K562 (cell line): ENCODE data around the gene NAGLU. TPM values are rescaled to one million over a fixed set of nuclear protein-coding genes. Genes with fewer than 3 reads are reported as not detected.
A peak's percentile ranks its signal among the peaks of the same experiment; 100 is the strongest.

Experiments used
- AFF1 ChIP-seq, 2 experiments: fragments of 450-650 bp; IDR thresholded peaks; 2 replicates each; pipeline ENCODE4 v1.6.1; 2018; ENCODE audit warnings: mild to moderate bottlenecking in 2 of 2, low read depth in 1 of 2; ENCODE audit not compliant: partially characterized antibody in 2 of 2
- BCOR ChIP-seq: fragments of 450-650 bp; IDR thresholded peaks from 2 replicates; pipeline ENCODE4 v1.6.1; 2016
- CXXC5 ChIP-seq: fragments of 250-450 bp; sonication (Bioruptor Pico); IDR thresholded peaks from 2 replicates; pipeline ENCODE4 v1.8.0; 2022; ENCODE audit warnings: inconsistent platforms, mild to moderate bottlenecking, moderate library complexity
- HDAC3 ChIP-seq: fragments of 450-650 bp; IDR thresholded peaks from 2 replicates; pipeline ENCODE4 v1.6.1; 2018; ENCODE audit warnings: borderline replicate concordance, mild to moderate bottlenecking, moderate library complexity; ENCODE audit not compliant: partially characterized antibody
- HIVEP1 ChIP-seq: fragments of 250-450 bp; sonication (Bioruptor Pico); IDR thresholded peaks from 2 replicates; pipeline ENCODE4 v1.4.0; 2020; ENCODE audit warnings: mild to moderate bottlenecking
- HMGXB4 ChIP-seq: sonication (generic); formaldehyde crosslinking; IDR thresholded peaks from 2 replicates; pipeline ENCODE4 v1.8.1; 2023; ENCODE audit warnings: mild to moderate bottlenecking, missing genetic modification reagents
- KDM1A ChIP-seq, 2 experiments: fragments of 450-650 bp; IDR thresholded peaks; 2 replicates each; pipeline ENCODE4 v1.6.1; 2016; ENCODE audit warnings: mild to moderate bottlenecking in 2 of 2
- LCOR ChIP-seq: sonication (generic); formaldehyde crosslinking; IDR thresholded peaks from 2 replicates; pipeline ENCODE4 v1.8.0; 2022; ENCODE audit warnings: mild to moderate bottlenecking, missing genetic modification reagents
- MAX ChIP-seq: sonication (generic); formaldehyde crosslinking; IDR thresholded peaks from 2 replicates; pipeline ENCODE4 v1.9.0; 2022; ENCODE audit warnings: mild to moderate bottlenecking, missing genetic modification reagents
- MEF2D ChIP-seq: conservative IDR thresholded peaks from 2 replicates; pipeline ENCODE4 v1.6.1; 2016; ENCODE audit warnings: low read depth, missing genetic modification characterization, missing compliant biosample characterization
- MIER1 ChIP-seq: fragments of 450-650 bp; IDR thresholded peaks from 2 replicates; pipeline ENCODE4 v1.6.1; 2016; ENCODE audit warnings: antibody characterized with exemption, mild to moderate bottlenecking, low read depth
- NFIX ChIP-seq: fragments of 250-450 bp; sonication (Bioruptor Pico); IDR thresholded peaks from 2 replicates; pipeline ENCODE4 v1.4.0; 2020; ENCODE audit warnings: low read depth, mild to moderate bottlenecking, moderate library complexity
- RBBP5 ChIP-seq: fragments of 200-600 bp; sonication (generic); IDR thresholded peaks from 2 replicates; pipeline ENCODE4 v1.6.1; 2012; ENCODE audit warnings: borderline replicate concordance, mild to moderate bottlenecking, low read length, control low read depth, inconsistent platforms; ENCODE audit not compliant: insufficient read depth, poor library complexity, severe bottlenecking
- SAP30 ChIP-seq: fragments of 200-600 bp; sonication (generic); IDR thresholded peaks from 2 replicates; pipeline ENCODE4 v1.6.1; 2012; ENCODE audit warnings: borderline replicate concordance, low read depth, mild to moderate bottlenecking, moderate library complexity, low read length, control low read depth, inconsistent platforms; ENCODE audit not compliant: insufficient read depth, poor library complexity, severe bottlenecking
- SIX5 ChIP-seq, 2 experiments: IDR thresholded peaks; 2 replicates each; pipeline ENCODE4 v1.6.1; 2011; ENCODE audit warnings: low read length in 2 of 2, borderline replicate concordance in 1 of 2, low read depth in 1 of 2, mild to moderate bottlenecking in 1 of 2, moderate library complexity in 1 of 2; ENCODE audit not compliant: insufficient read depth in 1 of 2
- SMARCA5 ChIP-seq: fragments of 450-650 bp; IDR thresholded peaks from 2 replicates; pipeline ENCODE4 v1.6.1; 2016
- SMARCE1 ChIP-seq: fragments of 450-650 bp; IDR thresholded peaks from 2 replicates; pipeline ENCODE4 v1.7.1; 2016; ENCODE audit warnings: mild to moderate bottlenecking
- SMC3 ChIP-seq: conservative IDR thresholded peaks from 2 replicates; pipeline ENCODE4 v1.6.1; 2011; ENCODE audit warnings: low read depth, low read length, improper control_type of control experiment; ENCODE audit not compliant: insufficient read depth
- SRF ChIP-seq, 2 experiments: fragments of 250-450, 450-650 bp in 1 of 2; sonication (Bioruptor Pico) in 1 of 2; sonication (generic) in 1 of 2; formaldehyde crosslinking; IDR thresholded peaks; 2 replicates each; pipeline versions ENCODE4 v1.5.0 to v1.5.1; 2020 to 2022; ENCODE audit warnings: mild to moderate bottlenecking in 1 of 2, missing genetic modification reagents in 1 of 2
- ZFP36 ChIP-seq: fragments of 150-350 bp; IDR thresholded peaks from 2 replicates; pipeline ENCODE4 v1.6.1; 2018; ENCODE audit warnings: low read length, low read depth; ENCODE audit not compliant: partially characterized antibody
- ZNF124 ChIP-seq: sonication (generic); formaldehyde crosslinking; IDR thresholded peaks from 2 replicates; pipeline ENCODE4 v1.8.1; 2022; ENCODE audit warnings: missing genetic modification reagents
- ZNF197 ChIP-seq: fragments of 200-800 bp; sonication (Bioruptor generic); IDR thresholded peaks from 2 replicates; pipeline ENCODE4 v1.6.1; 2016; ENCODE audit warnings: low read depth, missing genetic modification characterization, missing compliant biosample characterization
- ZNF644 ChIP-seq: fragments of 200-800 bp; sonication (Bioruptor generic); IDR thresholded peaks from 2 replicates; pipeline ENCODE4 v1.6.1; 2016; ENCODE audit warnings: low read depth, missing genetic modification characterization, missing compliant biosample characterization
- ZNF717 ChIP-seq: fragments of 250-450 bp; sonication (Bioruptor Pico); IDR thresholded peaks from 2 replicates; pipeline ENCODE4 v1.5.0; 2021
- ZNF778 ChIP-seq: fragments of 450-650 bp; formaldehyde crosslinking; IDR thresholded peaks from 2 replicates; pipeline ENCODE4 v1.4.0; 2020; ENCODE audit warnings: mild to moderate bottlenecking, moderate library complexity
- polyA plus RNA-seq, 8 experiments: library from polyadenylated mRNA; depleted of rRNA in 4 of 8; stranded (reverse) in 5 of 8; unstranded in 3 of 8; fragments of >200 nt; fragmentation: Nextera tagmentation in 2 of 8; fragmentation: Illumina TruSeq in 1 of 8; extraction: Ambion mirVana in 2 of 8; extraction: Trizol in 1 of 8; gene quantifications; 2 replicates each; pipeline versions ENCODE4 v1.2.1 to v1.2.3, GENCODE V29; 2011 to 2014; ENCODE audit warnings: inconsistent platforms in 1 of 8, missing spikeins in 1 of 8
- total RNA-seq, 7 experiments: library from RNA; depleted of rRNA in 6 of 7; stranded (reverse); fragments of >200 nt in 6 of 7; fragmentation: Illumina TruSeq in 2 of 7; extraction: Trizol in 2 of 7; gene quantifications; 2 replicates each; pipeline versions ENCODE4 v1.2.1 to v1.2.3, GENCODE V29; 2011 to 2021; ENCODE audit warnings: low replicate concordance in 1 of 7

The NAGLU gene
- total and polyA plus RNA-seq, 9 of the 15 experiments (the other 6 are each of a cell fraction or from before 2014, with no cell fraction given), result 0.04 to 21.5 (median 8.5) TPM

- no peak for TF ChIP-seq SAP30
- TF ChIP-seq BCOR, result peak; percentile 93
- no peak for TF ChIP-seq ZNF124
- TF ChIP-seq MEF2D (tag), result no peak
- no peak for TF ChIP-seq CXXC5 (CRISPR knock-in tag)
- no peak for TF ChIP-seq ZNF197 (CRISPR knock-in tag)
- no peak for TF ChIP-seq SRF (CRISPR knock-in tag; IDR thresholded peaks at IDR 0.05)
- TF ChIP-seq AFF1 (IDR thresholded peaks at IDR 0.05; ENCODE audit: low read depth in 1 of 2, partially characterized antibody in 2 of 2), result no peak
- TF ChIP-seq ZNF778 (CRISPR knock-in tag), result no peak
- no peak for TF ChIP-seq HIVEP1 (CRISPR knock-in tag)
- TF ChIP-seq HMGXB4 (CRISPR knock-in tag), result no peak
- no peak for TF ChIP-seq LCOR (CRISPR knock-in tag)
- TF ChIP-seq ZFP36, result peak; percentile 94
- no peak for TF ChIP-seq ZNF644 (tag)
- no peak for TF ChIP-seq MAX (CRISPR knock-in tag)
- no peak for TF ChIP-seq HDAC3
- TF ChIP-seq SMARCE1, result no peak
- peak; percentile 92 for TF ChIP-seq SMARCA5
- no peak for TF ChIP-seq SIX5 (IDR thresholded peaks at IDR 0.05; ENCODE audit: borderline replicate concordance in 1 of 2, insufficient read depth in 1 of 2, low read depth in 1 of 2, low read length in 2 of 2)
- no peak for TF ChIP-seq ZNF717 (CRISPR knock-in tag)
- TF ChIP-seq SMC3, result no peak
- TF ChIP-seq NFIX, result no peak
- TF ChIP-seq KDM1A (IDR thresholded peaks at IDR 0.05), result peak; percentile 65 to 84
- TF ChIP-seq MIER1, result no peak
- TF ChIP-seq RBBP5, result peak; percentile 4
These were observed 17.8 kb downstream of the NAGLU start (continued) for GRCh38 chr17:42553866-42554249.
